Dedifferentiated amniotic fluid mesenchymal stem cell (primary cell): ENCODE results near the gene ARHGAP31.
A peak's percentile ranks its signal among the peaks of the same experiment; 100 is the strongest.
"Not testable (repeated sequence)": the region's sequence is repeated elsewhere in the genome, so short reads cannot be mapped to it uniquely, and the experiment has no call there.

Source experiments
- DNase-seq: peaks from one replicate; pipeline ENCODE4 v3.0.0-alpha.2; 2016; ENCODE audit errors: extremely low spot score

The ARHGAP31 gene

DNA sequence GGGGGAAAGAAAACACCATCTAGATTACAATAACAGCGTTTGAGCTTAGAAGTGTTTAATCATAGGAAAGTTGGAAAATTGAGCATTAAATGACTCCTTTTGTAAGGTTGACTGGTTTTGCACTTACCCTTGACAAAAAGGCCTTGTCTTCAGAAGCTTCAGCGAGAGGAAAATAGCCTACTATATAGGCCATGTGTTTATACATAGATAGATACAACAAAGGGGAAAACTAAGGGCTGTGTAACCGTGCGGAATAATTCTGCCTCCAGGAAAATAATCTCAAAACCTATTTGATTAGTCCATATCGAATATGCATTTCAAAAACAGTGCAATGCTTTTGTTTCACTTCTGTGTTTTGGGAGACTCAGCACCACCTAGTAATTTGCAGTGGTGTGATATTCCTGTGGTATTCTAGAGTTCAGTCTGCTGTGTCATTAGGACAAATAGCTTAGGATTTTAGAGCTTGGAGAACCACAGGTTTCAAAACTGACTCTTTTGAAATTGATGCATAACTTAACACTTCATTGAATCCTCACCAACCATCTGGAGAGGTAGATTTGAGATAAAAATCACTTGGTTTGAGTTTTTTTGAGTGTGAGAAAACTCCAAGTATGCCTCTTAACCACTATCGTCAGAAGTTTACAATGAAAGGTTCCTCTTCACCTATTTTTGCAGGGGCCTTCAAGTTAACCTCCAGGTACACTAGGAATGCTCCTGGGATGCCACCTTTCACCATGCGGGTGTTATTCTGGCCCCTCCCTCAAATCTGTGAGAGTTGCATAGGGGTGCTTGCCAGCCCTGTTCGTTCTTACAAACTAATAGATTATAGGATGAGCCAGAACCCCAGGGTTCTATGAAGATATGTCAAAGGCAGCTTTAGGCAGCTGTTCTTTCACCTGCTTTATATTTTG, 1.9 kb downstream of the ARHGAP31 start:
- DNase-seq, result no peak

DNA sequence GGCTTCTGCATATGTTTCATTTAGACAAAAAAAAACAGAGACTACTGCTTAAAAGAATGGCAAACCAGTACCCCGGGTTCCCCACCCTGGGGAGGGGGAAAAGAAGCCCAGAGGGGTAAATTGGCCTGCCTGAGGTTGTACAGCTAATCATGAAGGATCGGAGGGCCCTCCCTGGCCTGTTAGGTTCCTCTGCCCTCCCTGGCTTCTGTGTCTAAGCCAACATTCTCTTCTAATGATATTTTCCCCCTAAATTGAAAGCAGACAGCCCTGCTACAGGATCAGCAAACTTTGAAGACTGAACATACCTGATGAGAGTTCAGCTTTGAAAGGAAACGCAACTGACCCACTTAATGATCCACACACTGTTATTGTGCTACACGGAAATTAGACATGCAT, 2.5 kb downstream of the ARHGAP31 start:
- DNase-seq, result no peak

DNA sequence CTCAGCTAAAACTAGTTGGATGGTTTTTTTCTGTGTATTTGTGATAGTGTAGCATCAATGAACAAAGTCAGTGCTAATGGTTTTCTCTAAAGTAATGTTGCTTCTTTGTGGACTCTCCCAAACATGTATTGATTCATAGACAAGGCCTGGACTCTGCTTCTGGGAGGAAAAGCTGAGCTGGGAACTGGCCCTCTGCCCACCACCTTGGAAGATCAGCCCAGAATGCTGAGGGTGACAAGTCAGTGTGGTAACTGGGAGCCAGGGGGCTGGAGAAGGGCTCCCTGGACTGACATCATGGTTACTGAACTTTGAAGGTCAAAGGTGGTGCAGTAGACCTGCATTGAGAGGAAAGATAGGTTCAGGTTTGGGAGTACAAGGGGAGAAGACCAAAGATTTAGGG, 3.0 kb downstream of the ARHGAP31 start:
- DNase-seq, result no peak

DNA sequence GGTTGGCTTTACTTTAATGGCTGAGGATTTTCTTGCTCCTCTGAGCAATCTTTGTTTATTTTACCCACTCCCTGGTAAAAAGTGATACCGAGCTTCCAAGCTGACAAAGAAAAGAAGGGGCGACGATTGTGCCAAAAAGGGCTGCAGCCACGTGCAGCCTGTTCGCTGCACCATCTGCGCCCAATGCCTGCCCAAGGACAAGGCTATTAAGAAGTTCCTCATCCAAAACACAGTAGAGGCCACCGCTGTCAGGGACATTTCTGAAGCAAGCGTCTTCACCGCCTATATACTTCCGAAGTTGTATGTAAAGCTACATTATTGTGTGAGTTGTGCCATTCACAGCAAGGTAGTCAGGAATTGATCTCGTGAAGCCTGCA, 4.4 kb downstream of the ARHGAP31 start:
- DNase-seq, result no peak

DNA sequence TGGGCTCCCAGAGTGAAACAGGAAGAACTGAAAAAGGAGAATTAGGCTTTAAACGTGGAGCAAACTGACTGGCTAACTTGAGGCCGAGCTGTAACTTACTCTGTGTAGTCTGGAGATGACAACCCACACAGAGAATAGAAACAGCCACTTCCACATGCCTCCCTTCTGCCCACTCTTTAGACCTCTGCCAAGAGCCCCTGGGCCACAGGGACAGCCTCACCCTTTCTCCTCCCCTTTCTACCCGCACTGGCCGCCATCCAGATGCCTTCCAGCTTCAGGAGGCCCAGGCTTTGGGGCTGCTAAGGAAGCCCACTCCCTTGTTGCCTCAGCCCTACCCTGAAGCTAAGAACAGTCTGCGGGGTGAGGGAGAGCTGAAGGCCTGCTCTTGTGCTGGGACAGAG, 6.8 kb downstream of the ARHGAP31 start:
- DNase-seq, result peak; percentile 49

DNA sequence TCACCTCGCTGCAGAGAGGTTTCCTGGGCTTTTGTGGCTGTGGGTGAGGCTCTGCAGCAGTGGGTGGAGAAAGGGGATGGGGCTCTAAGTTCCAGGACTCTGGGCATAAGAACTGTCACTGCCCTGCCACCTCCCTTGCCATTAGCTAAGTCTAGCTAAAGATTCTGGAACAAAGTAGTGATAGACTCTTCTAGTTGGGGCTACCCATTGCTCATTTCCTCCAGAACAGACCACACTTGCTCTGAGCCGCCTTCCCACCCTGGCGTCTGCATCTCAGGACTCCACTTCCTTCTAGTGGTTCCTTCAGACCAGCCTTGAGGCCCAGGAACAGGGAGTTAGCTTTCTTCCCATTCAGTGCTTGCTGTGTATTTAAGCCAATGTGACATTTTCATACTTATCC, 7.5 kb downstream of the ARHGAP31 start:
- DNase-seq, result no peak

DNA sequence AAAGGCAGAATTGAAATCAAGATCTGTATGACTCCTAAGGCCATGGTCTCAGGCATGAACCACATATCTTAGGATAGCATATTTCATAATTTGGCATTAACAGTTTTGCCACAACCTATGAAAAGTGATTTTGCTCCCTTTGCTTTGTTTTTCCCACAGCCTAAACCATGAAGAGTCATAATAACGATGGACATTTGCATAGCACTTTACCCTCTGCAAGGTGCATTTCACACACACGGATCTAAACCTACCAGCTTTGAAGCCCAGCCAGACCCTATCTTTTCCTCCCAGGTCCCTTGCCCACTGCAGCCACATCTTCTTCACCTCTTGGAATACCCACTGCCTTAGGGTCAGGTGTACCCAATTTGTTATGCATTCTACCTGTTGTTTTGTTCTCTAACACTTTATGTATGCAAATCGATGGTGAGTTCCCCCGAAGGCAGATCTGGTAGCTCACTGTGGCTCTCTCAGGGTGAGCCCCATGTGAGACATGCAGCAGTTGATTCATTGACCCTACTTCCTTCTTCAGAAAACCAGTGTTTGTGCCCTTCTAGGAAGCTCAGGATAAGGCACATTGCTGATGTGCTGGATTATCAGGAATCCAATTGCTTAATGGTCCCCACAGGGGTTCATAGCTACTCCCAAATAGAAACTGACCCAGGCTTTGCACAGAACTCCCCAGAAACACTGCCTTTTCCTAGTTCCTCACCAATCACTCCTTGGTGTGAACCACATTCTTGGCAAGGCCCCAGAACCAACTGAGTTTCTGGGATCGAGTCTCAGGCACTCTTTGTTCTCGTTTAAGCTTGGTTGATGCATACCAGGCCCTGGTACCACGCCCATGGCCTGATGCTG, 8.7 kb downstream of the ARHGAP31 start:
- DNase-seq, result no peak

DNA sequence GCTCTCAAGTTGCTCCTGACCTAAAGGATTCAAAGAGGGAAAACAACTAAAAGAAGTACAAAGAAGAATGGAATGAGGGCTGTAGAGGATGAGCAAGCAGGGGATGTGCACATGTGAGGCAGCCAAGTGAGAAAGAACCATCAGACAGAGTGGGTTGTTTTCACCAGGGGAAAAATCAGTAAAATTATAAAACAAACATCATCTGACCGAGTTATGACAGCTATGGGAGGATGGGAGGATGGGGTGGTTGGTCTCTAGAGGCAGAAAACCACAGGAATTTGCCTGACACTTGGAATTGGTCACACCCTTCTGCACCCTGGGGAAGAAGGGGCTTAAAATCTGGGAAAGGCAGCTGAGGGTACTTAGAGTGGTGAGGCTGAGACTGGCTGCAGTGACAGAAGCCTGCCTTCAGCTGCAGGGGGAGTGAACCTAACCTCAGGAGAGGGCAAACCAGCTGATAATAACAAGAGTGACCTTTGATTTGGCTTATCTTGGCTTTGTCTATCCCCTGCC, 10.1 kb downstream of the ARHGAP31 start:
- peak; percentile 38 for DNase-seq

DNA sequence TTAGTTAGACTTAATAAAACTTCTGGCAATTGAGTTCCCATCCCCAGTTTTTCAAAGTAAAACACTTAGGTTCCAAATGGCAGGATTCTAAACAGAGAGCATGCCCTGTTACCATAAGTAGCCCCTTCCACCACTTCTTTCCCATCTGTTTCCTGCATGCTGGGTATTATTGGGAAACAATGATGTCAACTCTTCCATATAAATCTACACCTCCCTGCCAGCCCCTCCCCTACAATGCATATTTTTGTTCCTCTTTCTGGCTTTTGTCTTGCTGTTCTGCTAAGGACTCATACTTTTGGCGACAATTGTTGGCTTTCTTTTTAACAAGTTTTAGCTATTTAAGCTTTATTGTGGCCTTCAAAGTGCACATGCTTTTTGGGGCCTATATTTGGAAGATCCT, 11.1 kb downstream of the ARHGAP31 start:
- DNase-seq, result no peak

DNA sequence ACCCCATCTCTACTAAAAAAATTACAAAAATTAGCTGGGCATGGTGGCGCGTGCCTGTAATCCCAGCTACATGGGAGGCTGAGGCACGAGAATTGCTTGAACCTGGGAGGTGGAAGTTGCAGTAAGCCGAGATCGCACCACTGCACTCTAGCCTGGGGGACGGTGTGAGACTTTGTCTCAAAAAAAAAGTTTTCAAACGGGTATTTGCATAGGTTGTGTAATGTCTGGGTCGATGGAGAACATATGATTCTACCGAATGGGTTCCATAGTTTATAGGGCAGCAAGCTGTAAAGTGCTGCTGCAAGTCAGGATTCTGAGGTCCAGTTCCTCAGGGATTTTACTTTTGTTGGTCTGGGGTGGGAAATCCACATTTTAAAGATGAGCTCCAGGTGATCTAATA, 12.2 kb downstream of the ARHGAP31 start:
- not testable (repeated sequence) for DNase-seq

DNA sequence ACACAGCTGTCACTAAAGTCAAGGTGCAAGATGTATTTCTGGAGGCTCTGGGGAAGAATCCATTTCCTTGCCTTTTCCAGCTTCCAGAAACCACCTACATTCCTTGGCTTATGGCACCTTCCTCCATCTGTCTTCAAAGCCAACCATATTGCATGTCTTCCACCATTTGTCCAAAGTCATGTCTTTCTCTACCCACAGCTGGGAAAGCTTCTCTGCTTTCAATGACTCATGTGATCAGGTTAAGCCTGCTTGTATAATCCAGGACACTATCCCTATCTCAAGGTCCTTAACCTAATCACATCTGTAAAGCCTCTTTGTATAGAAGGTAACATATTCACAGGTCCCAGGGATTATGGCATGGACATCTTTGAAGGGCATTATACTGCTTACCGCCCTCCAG, 14.2 kb downstream of the ARHGAP31 start:
- DNase-seq, result no peak

DNA sequence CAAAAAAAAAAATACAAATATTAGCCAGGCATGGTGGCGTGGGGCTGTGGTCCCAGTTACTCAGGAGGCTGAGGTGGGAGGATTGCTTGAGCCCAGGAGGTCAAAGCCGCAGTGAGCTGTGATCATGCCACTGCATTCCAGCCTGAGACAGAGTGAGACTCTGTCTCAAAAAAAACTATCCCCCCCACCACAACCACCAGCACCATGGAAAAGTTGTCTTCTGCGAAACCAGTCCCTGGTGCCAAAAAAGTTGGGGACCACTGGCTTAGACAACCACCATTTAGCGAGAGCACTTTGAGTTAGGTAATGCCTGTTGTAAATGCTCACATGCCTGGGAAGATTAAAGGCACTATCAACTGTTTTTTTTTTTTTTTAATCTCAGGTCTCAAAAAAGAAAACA, 15.4 kb downstream of the ARHGAP31 start:
- DNase-seq, result no peak

DNA sequence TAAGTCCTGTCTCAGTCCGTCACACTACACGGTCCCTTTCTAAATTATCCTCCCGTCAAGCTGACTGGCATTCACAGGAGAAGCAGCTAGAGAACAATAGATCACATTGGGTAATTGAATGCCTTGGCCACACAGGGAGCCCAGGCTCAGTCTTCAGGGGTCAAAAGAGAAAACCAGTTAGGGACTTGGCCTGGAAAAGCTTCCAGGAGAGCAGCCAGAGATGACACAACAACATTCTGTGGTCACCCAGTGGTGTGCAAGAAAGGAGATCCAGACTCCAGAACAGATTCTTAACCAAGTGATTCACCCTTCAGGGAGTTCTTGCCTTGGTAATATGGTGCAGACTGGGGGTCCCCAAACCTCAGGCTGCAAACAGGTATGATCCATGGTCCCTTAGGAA, 15.9 kb downstream of the ARHGAP31 start:
- DNase-seq, result peak; percentile 67

DNA sequence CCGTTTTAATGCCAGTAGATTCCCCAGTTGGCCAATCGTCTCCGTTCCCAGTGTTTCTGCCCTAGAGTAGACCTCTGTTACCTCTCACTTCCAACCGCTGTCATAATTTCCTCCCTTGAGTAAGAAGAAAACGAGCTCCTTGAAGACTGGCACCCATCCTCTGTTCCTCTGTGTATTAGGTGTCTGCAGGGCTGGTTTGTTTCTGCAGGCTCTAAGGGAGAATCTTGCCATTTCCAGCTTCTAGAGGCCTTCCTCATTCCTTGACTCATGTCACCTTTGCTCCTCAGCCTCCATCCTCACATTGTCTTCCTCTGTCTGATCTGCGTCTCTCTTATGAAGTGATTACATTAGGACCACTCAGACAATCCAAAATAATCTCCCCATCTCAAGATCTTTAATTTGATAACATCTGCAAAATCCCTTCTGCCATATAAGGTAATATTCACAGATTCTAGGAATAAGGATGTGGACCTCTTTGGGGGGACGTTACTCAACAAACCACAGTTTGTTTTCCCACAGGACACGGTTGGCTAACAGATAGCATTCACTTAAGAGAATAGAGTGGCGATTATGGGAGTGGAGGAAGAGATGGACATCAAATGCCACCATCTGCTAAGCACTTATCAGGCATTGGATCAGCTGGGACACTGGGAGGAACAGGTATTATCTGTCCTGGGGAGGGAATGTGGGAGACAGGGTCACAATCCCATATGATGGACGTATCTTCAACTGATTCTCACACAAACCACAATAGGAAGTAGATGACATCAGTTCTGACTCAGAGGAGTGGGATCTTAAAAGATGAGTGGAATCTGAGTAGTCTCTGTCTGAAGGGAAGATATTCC, 17.1 kb downstream of the ARHGAP31 start:
- DNase-seq, result no peak

DNA sequence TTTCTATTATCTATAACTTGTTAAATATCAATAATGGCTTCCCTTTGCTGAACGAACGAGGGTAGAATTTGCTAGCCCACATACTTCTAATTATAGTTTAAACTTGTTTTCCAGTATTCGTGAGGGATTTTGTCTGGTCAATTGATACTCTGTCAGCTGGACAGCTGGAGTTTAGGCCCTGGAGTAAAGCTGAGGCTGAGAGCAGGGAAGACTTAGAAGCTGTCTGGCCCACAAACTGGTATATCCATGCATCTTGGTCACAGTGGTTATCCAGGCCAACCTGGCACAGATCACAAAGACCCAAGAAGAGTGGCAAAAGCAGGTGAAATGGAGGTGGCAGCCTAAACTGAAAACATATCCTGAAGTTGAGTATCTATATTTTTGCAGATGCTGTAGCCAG, 19.3 kb downstream of the ARHGAP31 start:
- no peak for DNase-seq

DNA sequence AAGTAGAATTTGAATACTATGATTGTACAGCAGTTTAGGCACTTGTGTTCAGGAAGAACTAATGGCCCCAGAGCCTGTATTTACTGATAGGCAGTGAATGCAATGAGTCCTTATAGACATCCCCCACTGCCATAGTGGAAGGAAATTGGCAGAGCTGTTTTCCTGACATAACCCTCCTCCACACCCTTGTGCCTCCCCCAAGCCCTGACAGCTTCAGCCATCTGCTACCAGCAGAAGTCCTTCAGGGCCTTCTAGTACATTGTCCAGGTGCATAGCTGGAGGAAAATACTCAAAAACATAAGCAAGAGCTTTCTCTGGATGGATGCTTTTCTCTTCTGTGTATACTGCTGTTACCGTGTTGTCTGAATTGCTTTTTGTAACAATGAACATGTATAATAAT, 20.6 kb downstream of the ARHGAP31 start:
- DNase-seq, result no peak

DNA sequence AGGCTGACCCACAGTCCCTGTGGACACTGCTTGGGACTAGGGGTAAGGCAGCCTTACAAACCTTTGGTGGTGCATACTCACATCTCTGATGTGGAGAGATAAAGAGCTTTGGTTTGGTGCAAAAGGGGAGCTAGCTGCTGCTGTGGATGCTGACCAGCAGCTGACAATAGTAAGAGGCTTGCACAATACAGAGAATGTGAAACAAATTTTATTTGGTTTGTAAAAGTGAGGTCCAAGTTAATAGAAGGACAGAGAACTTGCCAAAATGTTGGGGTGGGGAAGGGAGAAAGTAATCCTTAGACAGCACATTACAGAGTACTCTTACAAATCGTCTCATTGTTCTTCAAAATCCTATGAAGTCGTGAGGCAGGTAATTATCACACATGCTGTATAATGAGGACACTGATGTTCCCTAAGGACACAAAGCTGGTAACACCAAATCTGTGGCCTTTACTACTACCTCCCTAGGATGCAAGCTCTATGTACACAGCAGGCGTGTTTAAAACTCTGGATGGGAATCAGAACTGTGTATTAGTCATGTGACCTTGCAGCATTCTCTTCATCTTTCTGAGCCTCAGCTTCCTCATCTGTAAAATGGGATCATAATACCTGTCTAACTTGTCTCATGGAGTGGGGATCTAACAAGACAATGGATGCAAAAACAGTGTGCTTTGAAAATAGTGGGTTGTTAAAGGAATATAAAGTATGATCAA, 21.6 kb downstream of the ARHGAP31 start:
- DNase-seq, result no peak

DNA sequence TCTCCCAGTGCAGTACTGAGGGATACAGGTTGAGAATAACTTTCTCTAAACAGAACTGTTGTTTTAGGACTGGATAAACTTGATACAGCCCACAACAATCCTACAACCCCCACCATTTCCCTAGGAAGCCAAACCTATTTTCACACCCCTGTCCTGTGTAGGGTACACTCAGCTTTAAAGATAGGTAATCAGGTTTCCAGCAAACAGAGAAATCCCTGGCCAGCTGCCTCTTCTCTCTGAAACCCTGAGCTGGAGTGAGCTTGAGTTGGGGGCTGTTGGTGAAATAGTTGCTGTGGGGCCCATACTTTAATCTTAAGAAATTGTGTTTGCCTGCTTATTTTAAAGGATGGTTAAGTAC, 22.1 kb downstream of the ARHGAP31 start:
- no peak for DNase-seq

DNA sequence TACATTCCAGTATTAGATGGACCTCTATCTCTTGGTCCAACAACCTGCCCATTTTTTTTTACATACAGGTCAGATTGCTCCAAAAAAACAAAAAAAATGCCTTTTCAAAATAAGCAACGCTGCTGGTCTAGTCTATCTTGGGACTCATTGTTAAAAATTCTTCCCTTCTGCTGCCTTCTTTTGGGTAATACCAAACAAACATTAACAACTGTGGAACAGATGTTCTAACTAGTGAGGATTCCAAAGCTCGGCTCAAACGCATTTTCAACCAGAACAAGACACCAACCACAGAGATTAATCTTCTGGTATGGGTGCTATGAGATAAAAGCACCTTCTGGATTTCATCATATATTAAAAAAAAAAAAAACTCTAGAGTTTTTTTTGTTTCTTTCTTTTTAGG, 24.7 kb downstream of the ARHGAP31 start:
- DNase-seq, result peak; percentile 47

DNA sequence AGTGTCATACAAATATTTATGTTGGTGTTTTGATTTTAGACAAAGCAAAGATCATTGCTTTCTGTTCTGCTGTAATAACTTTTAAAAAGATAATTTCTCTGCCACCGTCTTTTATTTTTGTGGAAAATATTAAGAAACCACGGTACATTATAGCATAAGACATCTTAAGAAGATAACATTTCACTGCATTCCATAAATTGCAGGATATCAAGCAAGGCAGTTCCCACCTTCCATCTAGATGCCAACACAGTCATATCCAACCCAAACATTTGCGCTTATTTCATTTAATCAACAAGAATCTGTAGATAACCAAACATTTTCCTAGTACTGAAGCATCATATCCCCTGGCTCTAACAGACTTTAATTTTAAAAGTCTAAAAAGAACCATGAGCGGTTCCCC, 25.1 kb downstream of the ARHGAP31 start:
- no peak for DNase-seq

DNA sequence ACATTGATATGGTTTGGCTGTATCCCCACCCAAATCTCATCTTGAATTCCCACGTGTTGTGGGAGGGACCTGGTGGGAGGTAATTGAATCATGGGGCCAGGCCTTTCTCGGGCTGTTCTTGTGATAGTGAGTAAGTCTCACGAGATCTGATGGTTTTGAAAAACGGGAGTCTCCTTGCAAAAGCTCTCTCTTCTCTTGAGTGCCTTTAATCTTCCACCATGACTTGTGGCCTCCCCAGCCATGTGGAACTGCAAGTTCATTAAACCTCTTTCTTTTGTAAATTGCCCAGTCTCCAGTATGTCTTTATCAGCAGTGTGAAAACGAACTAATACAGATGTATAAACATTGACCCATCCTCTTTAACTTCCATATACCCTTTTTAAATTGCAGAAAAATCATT, 26.6 kb downstream of the ARHGAP31 start:
- DNase-seq, result not testable (repeated sequence)
